SJSA1 (cell line): ENCODE data around the gene HDDC3. TPM values are rescaled to one million over a fixed set of nuclear protein-coding genes. Genes with fewer than 3 reads are reported as not detected.
A peak's percentile ranks its signal among the peaks of the same experiment; 100 is the strongest.
"Not testable (repeated sequence)": the region's sequence is repeated elsewhere in the genome, so short reads cannot be mapped to it uniquely, and the experiment has no call there.

ENCODE experiments used
- DNase-seq, 2 experiments: peaks; one replicate each; pipeline ENCODE4 v3.0.0-alpha.2; 2015 to 2020; ENCODE audit warnings: low spot score in 2 of 2, low read depth in 1 of 2
- H3K27ac ChIP-seq: fragments of 250-450 bp; sonication (Bioruptor Pico); 2 replicates; pipeline ENCODE4 v1.5.1; 2020; ENCODE audit warnings: mild to moderate bottlenecking, moderate library complexity
- H3K27me3 ChIP-seq: fragments of 250-450 bp; sonication (Bioruptor Pico); replicated peaks from 2 replicates; pipeline ENCODE4 v1.5.1; 2020; ENCODE audit warnings: mild to moderate bottlenecking, moderate library complexity
- H3K36me3 ChIP-seq: fragments of 250-450 bp; sonication (Bioruptor Pico); 2 replicates; pipeline ENCODE4 v1.5.1; 2020; ENCODE audit warnings: mild to moderate bottlenecking
- H3K4me1 ChIP-seq: fragments of 250-450 bp; sonication (Bioruptor Pico); replicated peaks from 2 replicates; pipeline ENCODE4 v1.6.1; 2021; ENCODE audit warnings: mild to moderate bottlenecking
- H3K4me3 ChIP-seq: fragments of 250-450 bp; sonication (Bioruptor Pico); 2 replicates; pipeline ENCODE4 v1.5.1; 2020; ENCODE audit warnings: mild to moderate bottlenecking
- H3K9me3 ChIP-seq: fragments of 250-450 bp; sonication (Bioruptor Pico); replicated peaks from 2 replicates; pipeline ENCODE4 v1.5.1; 2020; ENCODE audit warnings: mild to moderate bottlenecking
- total RNA-seq: library from RNA; depleted of rRNA; stranded (reverse); fragments of >200 nt; shearing (Covaris generic); gene quantifications from 2 replicates; pipeline ENCODE4 v1.2.3, GENCODE V29; 2014

The HDDC3 gene
- total RNA-seq, 1 experiment from 2014 or later, result 10.0 TPM

- Histone ChIP-seq H3K4me3 (no peak overlapping the region), H3K4me1 (no peaks in the 10 kb centered on the region), H3K27ac (no peak overlapping the region), H3K9me3 (no peaks in the 10 kb centered on the region), H3K27me3 (no peaks in the 10 kb centered on the region), H3K36me3 (peaks cover 51% of the 10 kb centered on the region)
- DNase-seq, result no peak
These were observed 17.0 kb downstream of the HDDC3 start for GRCh38 chr15:90915216-90915807.

- Histone ChIP-seq H3K9me3 (no peaks in the 10 kb centered on the region), H3K27ac (no peak overlapping the region), H3K36me3 (peaks cover 47% of the 10 kb centered on the region), H3K4me1 (no peaks in the 10 kb centered on the region), H3K4me3 (no peak overlapping the region), H3K27me3 (no peaks in the 10 kb centered on the region)
- DNase-seq, result no peak
These were observed 17.9 kb downstream of the HDDC3 start for GRCh38 chr15:90914305-90915080.

GRCh38 chr15:90913398-90913944, 18.9 kb downstream of the HDDC3 start:
- no peaks in the 10 kb centered on the region for H3K27me3 ChIP-seq
- DNase-seq, result no peak
- H3K9me3 ChIP-seq, result no peaks in the 10 kb centered on the region
- no peak overlapping the region for H3K27ac ChIP-seq
- peaks cover 41% of the 10 kb centered on the region for H3K36me3 ChIP-seq
- no peak overlapping the region for H3K4me3 ChIP-seq
- no peaks in the 10 kb centered on the region for H3K4me1 ChIP-seq

- H3K36me3 ChIP-seq, result peaks cover 41% of the 10 kb centered on the region
- no peak overlapping the region for H3K4me3 ChIP-seq
- no peak for DNase-seq
- no peaks in the 10 kb centered on the region for H3K4me1 ChIP-seq
- no peaks in the 10 kb centered on the region for H3K9me3 ChIP-seq
- no peaks in the 10 kb centered on the region for H3K27me3 ChIP-seq
- H3K27ac ChIP-seq, result no peak overlapping the region
These were observed 19.6 kb downstream of the HDDC3 start for GRCh38 chr15:90912770-90913075.

GRCh38 chr15:90911906-90912769, 20.2 kb downstream of the HDDC3 start:
- peaks cover 46% of the 10 kb centered on the region for H3K36me3 ChIP-seq
- H3K4me3 ChIP-seq, result no peak overlapping the region
- H3K4me1 ChIP-seq, result no peaks in the 10 kb centered on the region
- H3K27me3 ChIP-seq, result no peaks in the 10 kb centered on the region
- H3K27ac ChIP-seq, result no peak overlapping the region
- H3K9me3 ChIP-seq, result no peaks in the 10 kb centered on the region
- DNase-seq, result no peak

- DNase-seq, result no peak
- H3K4me1 ChIP-seq, result no peaks in the 10 kb centered on the region
- H3K27ac ChIP-seq, result no peak overlapping the region
- H3K27me3 ChIP-seq, result no peaks in the 10 kb centered on the region
- no peaks in the 10 kb centered on the region for H3K9me3 ChIP-seq
- no peak overlapping the region for H3K4me3 ChIP-seq
- H3K36me3 ChIP-seq, result peaks cover 50% of the 10 kb centered on the region
These were observed 21.1 kb downstream of the HDDC3 start for GRCh38 chr15:90911302-90911623.

- no peaks in the 10 kb centered on the region for H3K9me3 ChIP-seq
- H3K27me3 ChIP-seq, result no peaks in the 10 kb centered on the region
- DNase-seq, result no peak
- peaks cover 56% of the 10 kb centered on the region for H3K36me3 ChIP-seq
- H3K4me1 ChIP-seq, result no peaks in the 10 kb centered on the region
- no peak overlapping the region for H3K27ac ChIP-seq
- H3K4me3 ChIP-seq, result no peak overlapping the region
These were observed 21.7 kb downstream of the HDDC3 start for GRCh38 chr15:90910441-90911301.

GRCh38 chr15:90909976-90910375, 22.4 kb downstream of the HDDC3 start:
- Histone ChIP-seq H3K4me1 (no peaks in the 10 kb centered on the region), H3K36me3 (peaks cover 61% of the 10 kb centered on the region), H3K9me3 (no peaks in the 10 kb centered on the region), H3K4me3 (no peak overlapping the region), H3K27ac (no peak overlapping the region), H3K27me3 (no peaks in the 10 kb centered on the region)
- DNase-seq, result no peak

GRCh38 chr15:90909449-90909848, 22.9 kb downstream of the HDDC3 start:
- H3K4me1 ChIP-seq, DNase-seq, H3K27ac ChIP-seq, H3K9me3 ChIP-seq, H3K27me3 ChIP-seq, H3K4me3 ChIP-seq: not testable (repeated sequence)
- H3K36me3 ChIP-seq, result peaks cover 61% of the 10 kb centered on the region

GRCh38 chr15:90907838-90908507, 24.4 kb downstream of the HDDC3 start:
- Histone ChIP-seq H3K9me3 (no peaks in the 10 kb centered on the region), H3K36me3 (peaks cover 52% of the 10 kb centered on the region), H3K27me3 (no peaks in the 10 kb centered on the region), H3K27ac (no peak overlapping the region), H3K4me3 (no peak overlapping the region), H3K4me1 (peaks cover 7% of the 10 kb centered on the region; the same call in 1 of the 2 replicates)
- no peak for DNase-seq

- Histone ChIP-seq H3K36me3 (peaks cover 46% of the 10 kb centered on the region), H3K27ac (no peak overlapping the region), H3K4me3 (no peak overlapping the region), H3K9me3 (no peaks in the 10 kb centered on the region), H3K27me3 (no peaks in the 10 kb centered on the region), H3K4me1 (peaks cover 10% of the 10 kb centered on the region)
- peak in 1 of 2 experiments; percentile 45 for DNase-seq
These were observed 25.2 kb downstream of the HDDC3 start for GRCh38 chr15:90907051-90907660.

GRCh38 chr15:90906181-90906849, 26.0 kb downstream of the HDDC3 start:
- H3K27ac ChIP-seq, result no peak overlapping the region
- H3K27me3 ChIP-seq, result no peaks in the 10 kb centered on the region
- H3K36me3 ChIP-seq, result peaks cover 40% of the 10 kb centered on the region
- no peak overlapping the region for H3K4me3 ChIP-seq
- no peak for DNase-seq
- H3K9me3 ChIP-seq, result no peaks in the 10 kb centered on the region
- H3K4me1 ChIP-seq, result peaks cover 17% of the 10 kb centered on the region
